HepG2 (cell line): ENCODE measurements around the gene ATAD2B.

ENCODE experiments used
- GTF2F1 ChIP-seq: fragments of 150-350 bp; IDR thresholded peaks from 2 replicates; pipeline ENCODE4 v1.6.1; 2014; ENCODE audit warnings: low read length
- MATR3 ChIP-seq: sonication (generic); formaldehyde crosslinking; IDR thresholded peaks from 2 replicates; pipeline ENCODE4 v1.4.0; 2020; ENCODE audit warnings: missing genetic modification reagents
- POLR2A ChIP-seq, 2 experiments: IDR thresholded peaks; 2 replicates each; pipeline ENCODE4 v1.6.1; 2011; ENCODE audit warnings: low read depth in 2 of 2, low read length in 2 of 2, mild to moderate bottlenecking in 1 of 2, moderate library complexity in 1 of 2; ENCODE audit not compliant: insufficient read depth in 1 of 2
- RAD21 ChIP-seq: fragments of 450-650 bp; formaldehyde crosslinking; IDR thresholded peaks from 2 replicates; pipeline ENCODE4 v1.5.0; 2020; ENCODE audit warnings: mild to moderate bottlenecking
- SIN3B ChIP-seq: fragments of 150-350 bp; IDR thresholded peaks from 2 replicates; pipeline ENCODE4 v1.6.1; 2014; ENCODE audit warnings: low read length
- TBP ChIP-seq: sonication (generic); formaldehyde crosslinking; IDR thresholded peaks from 2 replicates; pipeline ENCODE4 v1.5.0; 2020; ENCODE audit warnings: missing genetic modification reagents
- ZFP36L1 ChIP-seq: sonication (generic); formaldehyde crosslinking; IDR thresholded peaks from 2 replicates; pipeline ENCODE4 v1.8.0; 2022; ENCODE audit warnings: mild to moderate bottlenecking, missing genetic modification reagents, moderate library complexity
- ZNF101 ChIP-seq: sonication (generic); formaldehyde crosslinking; IDR thresholded peaks from 2 replicates; pipeline ENCODE4 v1.4.0; 2020; ENCODE audit warnings: mild to moderate bottlenecking, low read depth, missing genetic modification reagents, borderline replicate concordance
- ZNF510 ChIP-seq: sonication (generic); formaldehyde crosslinking; IDR thresholded peaks from 2 replicates; pipeline ENCODE4 v1.4.0; 2020; ENCODE audit warnings: low read depth, mild to moderate bottlenecking, missing genetic modification reagents
- TF ChIP-seq, protein P1 (sequence below): sonication (generic); formaldehyde crosslinking; conservative IDR thresholded peaks from 2 replicates; pipeline ENCODE4 v1.4.0; 2020; ENCODE audit warnings: missing genetic modification reagents
- TF ChIP-seq, protein P2 (sequence below): sonication (generic); formaldehyde crosslinking; IDR thresholded peaks from 2 replicates; pipeline ENCODE4 v1.5.0; 2020; ENCODE audit warnings: mild to moderate bottlenecking, missing genetic modification reagents, moderate library complexity
- TF ChIP-seq, protein P3 (sequence below): sonication (generic); formaldehyde crosslinking; IDR thresholded peaks from 2 replicates; pipeline ENCODE4 v1.4.0; 2020; ENCODE audit warnings: missing genetic modification reagents
- TF ChIP-seq, protein P4 (sequence below), 2 experiments: IDR thresholded peaks; 2 replicates each; pipeline ENCODE4 v1.6.1; 2011 to 2012; ENCODE audit warnings: low read length in 2 of 2, borderline replicate concordance in 1 of 2, low read depth in 1 of 2, mild to moderate bottlenecking in 1 of 2, moderate library complexity in 1 of 2

DNA sequence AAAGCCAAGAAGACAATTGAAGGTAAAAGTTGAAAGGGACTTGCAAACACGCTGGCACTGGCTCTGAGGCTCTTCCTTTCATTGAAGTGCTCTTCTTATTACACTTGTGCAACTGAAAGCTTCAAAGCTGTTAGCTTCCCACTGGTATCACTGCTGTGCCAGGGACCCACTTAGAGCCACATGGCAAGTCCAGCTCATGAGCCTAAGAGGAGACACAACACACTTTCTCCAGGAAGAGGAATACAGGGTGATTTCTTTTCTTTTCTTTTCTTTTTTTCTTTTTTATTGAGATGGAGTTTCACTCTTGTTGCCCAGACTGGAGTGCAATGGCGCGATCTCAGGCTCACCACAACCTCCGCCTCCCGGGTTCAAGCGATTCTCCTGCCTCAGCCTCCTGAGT, 218.2 kb downstream of the ATAD2B start:
- TF ChIP-seq, protein P1, sequence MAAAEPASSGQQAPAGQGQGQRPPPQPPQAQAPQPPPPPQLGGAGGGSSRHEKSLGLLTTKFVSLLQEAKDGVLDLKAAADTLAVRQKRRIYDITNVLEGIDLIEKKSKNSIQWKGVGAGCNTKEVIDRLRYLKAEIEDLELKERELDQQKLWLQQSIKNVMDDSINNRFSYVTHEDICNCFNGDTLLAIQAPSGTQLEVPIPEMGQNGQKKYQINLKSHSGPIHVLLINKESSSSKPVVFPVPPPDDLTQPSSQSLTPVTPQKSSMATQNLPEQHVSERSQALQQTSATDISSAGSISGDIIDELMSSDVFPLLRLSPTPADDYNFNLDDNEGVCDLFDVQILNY, result no peak
- TF ChIP-seq POLR2A (IDR thresholded peaks at IDR 0.05; ENCODE audit: insufficient read depth in 1 of 2, low read depth in 2 of 2, low read length in 2 of 2) (no peak), RAD21 (CRISPR knock-in tag) (no peak), TBP (CRISPR knock-in tag) (no peak), SIN3B (no peak), MATR3 (CRISPR knock-in tag) (no peak), ZFP36L1 (CRISPR knock-in tag) (no peak), GTF2F1 (no peak), ZNF510 (CRISPR knock-in tag) (no peak), ZNF101 (CRISPR knock-in tag) (no peak)
- TF ChIP-seq, protein P2, sequence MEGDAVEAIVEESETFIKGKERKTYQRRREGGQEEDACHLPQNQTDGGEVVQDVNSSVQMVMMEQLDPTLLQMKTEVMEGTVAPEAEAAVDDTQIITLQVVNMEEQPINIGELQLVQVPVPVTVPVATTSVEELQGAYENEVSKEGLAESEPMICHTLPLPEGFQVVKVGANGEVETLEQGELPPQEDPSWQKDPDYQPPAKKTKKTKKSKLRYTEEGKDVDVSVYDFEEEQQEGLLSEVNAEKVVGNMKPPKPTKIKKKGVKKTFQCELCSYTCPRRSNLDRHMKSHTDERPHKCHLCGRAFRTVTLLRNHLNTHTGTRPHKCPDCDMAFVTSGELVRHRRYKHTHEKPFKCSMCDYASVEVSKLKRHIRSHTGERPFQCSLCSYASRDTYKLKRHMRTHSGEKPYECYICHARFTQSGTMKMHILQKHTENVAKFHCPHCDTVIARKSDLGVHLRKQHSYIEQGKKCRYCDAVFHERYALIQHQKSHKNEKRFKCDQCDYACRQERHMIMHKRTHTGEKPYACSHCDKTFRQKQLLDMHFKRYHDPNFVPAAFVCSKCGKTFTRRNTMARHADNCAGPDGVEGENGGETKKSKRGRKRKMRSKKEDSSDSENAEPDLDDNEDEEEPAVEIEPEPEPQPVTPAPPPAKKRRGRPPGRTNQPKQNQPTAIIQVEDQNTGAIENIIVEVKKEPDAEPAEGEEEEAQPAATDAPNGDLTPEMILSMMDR (CRISPR knock-in tag), result no peak
- TF ChIP-seq, protein P3, sequence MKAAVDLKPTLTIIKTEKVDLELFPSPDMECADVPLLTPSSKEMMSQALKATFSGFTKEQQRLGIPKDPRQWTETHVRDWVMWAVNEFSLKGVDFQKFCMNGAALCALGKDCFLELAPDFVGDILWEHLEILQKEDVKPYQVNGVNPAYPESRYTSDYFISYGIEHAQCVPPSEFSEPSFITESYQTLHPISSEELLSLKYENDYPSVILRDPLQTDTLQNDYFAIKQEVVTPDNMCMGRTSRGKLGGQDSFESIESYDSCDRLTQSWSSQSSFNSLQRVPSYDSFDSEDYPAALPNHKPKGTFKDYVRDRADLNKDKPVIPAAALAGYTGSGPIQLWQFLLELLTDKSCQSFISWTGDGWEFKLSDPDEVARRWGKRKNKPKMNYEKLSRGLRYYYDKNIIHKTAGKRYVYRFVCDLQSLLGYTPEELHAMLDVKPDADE (CRISPR knock-in tag), result no peak
- TF ChIP-seq, protein P4, sequence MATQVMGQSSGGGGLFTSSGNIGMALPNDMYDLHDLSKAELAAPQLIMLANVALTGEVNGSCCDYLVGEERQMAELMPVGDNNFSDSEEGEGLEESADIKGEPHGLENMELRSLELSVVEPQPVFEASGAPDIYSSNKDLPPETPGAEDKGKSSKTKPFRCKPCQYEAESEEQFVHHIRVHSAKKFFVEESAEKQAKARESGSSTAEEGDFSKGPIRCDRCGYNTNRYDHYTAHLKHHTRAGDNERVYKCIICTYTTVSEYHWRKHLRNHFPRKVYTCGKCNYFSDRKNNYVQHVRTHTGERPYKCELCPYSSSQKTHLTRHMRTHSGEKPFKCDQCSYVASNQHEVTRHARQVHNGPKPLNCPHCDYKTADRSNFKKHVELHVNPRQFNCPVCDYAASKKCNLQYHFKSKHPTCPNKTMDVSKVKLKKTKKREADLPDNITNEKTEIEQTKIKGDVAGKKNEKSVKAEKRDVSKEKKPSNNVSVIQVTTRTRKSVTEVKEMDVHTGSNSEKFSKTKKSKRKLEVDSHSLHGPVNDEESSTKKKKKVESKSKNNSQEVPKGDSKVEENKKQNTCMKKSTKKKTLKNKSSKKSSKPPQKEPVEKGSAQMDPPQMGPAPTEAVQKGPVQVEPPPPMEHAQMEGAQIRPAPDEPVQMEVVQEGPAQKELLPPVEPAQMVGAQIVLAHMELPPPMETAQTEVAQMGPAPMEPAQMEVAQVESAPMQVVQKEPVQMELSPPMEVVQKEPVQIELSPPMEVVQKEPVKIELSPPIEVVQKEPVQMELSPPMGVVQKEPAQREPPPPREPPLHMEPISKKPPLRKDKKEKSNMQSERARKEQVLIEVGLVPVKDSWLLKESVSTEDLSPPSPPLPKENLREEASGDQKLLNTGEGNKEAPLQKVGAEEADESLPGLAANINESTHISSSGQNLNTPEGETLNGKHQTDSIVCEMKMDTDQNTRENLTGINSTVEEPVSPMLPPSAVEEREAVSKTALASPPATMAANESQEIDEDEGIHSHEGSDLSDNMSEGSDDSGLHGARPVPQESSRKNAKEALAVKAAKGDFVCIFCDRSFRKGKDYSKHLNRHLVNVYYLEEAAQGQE (IDR thresholded peaks at IDR 0.05; ENCODE audit: borderline replicate concordance in 1 of 2, low read depth in 1 of 2, low read length in 2 of 2), result no peak
